Peyer's patch (tissue), 4 donors: ENCODE data around the gene OR5K1. TPM values are rescaled to one million over a fixed set of nuclear protein-coding genes. Genes with fewer than 3 reads are reported as not detected.

ENCODE experiments used
- DNase-seq, 3 donors: peaks; one replicate each; pipeline ENCODE4 v3.0.0-alpha.2; 2017 to 2019
- H3K27ac ChIP-seq, 4 donors: fragments of 200-600 bp; sonication (generic); one replicate each; pipeline ENCODE4 v1.5.1; 2016 to 2019
- H3K27me3 ChIP-seq, 2 donors: fragments of 200-600 bp; sonication (generic); one replicate each; pipeline ENCODE4 v1.5.1; 2019
- H3K36me3 ChIP-seq, 3 donors: fragments of 200-600 bp; sonication (generic); one replicate each; pipeline ENCODE4 v1.5.1; 2016 to 2019
- H3K4me1 ChIP-seq, 4 donors: fragments of 200-600 bp; sonication (generic); one replicate each; pipeline ENCODE4 v1.5.1; 2016 to 2019
- H3K4me3 ChIP-seq, 4 donors: fragments of 200-600 bp; sonication (generic); 1 replicate in 3 of 4; 2 replicates in 1 of 4; pipeline ENCODE4 v1.5.1; 2016 to 2019; ENCODE audit warnings: mild to moderate bottlenecking in 1 of 4
- H3K9me3 ChIP-seq, 4 donors: fragments of 200-600 bp; sonication (generic); one replicate each; pipeline ENCODE4 v1.5.1; 2016 to 2019; ENCODE audit warnings: mild to moderate bottlenecking in 1 of 4
- POLR2A ChIP-seq, 2 donors: fragments of 450-650 bp; IDR thresholded peaks; one replicate each; pipeline ENCODE4 v1.5.1; 2017; ENCODE audit warnings: antibody characterized with exemption in 2 of 2, mild to moderate bottlenecking in 2 of 2, moderate library complexity in 2 of 2
- total RNA-seq, 4 donors: library from RNA; depleted of rRNA; stranded (reverse); fragments of >200 nt; gene quantifications; one replicate each; pipeline ENCODE4 v1.1.0, GENCODE V29; 2016
- TF ChIP-seq, protein P1 (sequence below), 6 experiments: fragments of 450-650 bp in 4 of 6; fragments of 200-600 bp in 2 of 6; sonication (generic) in 1 of 6; IDR thresholded peaks; one replicate each; pipeline ENCODE4 v1.5.1; 2017 to 2019; ENCODE audit warnings: antibody characterized with exemption in 6 of 6, mild to moderate bottlenecking in 3 of 6, moderate library complexity in 1 of 6

Gene OR5K1
- total RNA-seq, 4 donors from 2014 or later: not detected

DNA sequence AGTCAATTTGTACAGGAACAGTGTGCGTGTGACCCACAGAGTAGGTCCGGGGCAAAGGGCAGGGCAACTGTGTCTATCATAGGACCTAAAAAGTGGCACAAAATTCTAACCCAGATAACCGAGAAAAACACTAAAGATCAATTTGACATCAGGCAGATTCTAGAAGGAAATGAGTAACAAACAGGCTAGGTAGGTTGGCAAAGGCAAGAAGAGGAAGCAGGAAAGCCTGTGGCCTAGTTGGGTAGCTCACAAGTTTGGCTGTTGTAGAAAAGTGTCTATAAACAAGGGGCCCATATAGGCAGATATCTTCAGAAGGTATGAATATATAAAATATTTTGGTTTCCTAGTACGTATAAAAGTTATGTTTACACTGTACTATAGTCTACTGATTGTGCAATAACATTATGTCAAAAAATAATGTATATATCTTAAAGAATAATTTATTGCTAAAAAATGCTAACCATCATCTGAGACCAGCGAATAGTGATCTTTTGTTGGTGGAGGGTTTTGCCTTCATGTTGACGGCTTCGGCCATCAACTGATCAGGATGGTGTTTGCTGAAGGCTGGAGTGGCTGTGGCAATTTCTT, 13.3 kb upstream of the OR5K1 start:
- H3K36me3 ChIP-seq: no peaks in the 10 kb centered on the region
- H3K4me3 ChIP-seq: no peak overlapping the region
- no peak for DNase-seq
- H3K4me1 ChIP-seq: no peaks in the 10 kb centered on the region
- TF ChIP-seq POLR2A (IDR thresholded peaks at IDR 0.05): no peak
- TF ChIP-seq, protein P1, sequence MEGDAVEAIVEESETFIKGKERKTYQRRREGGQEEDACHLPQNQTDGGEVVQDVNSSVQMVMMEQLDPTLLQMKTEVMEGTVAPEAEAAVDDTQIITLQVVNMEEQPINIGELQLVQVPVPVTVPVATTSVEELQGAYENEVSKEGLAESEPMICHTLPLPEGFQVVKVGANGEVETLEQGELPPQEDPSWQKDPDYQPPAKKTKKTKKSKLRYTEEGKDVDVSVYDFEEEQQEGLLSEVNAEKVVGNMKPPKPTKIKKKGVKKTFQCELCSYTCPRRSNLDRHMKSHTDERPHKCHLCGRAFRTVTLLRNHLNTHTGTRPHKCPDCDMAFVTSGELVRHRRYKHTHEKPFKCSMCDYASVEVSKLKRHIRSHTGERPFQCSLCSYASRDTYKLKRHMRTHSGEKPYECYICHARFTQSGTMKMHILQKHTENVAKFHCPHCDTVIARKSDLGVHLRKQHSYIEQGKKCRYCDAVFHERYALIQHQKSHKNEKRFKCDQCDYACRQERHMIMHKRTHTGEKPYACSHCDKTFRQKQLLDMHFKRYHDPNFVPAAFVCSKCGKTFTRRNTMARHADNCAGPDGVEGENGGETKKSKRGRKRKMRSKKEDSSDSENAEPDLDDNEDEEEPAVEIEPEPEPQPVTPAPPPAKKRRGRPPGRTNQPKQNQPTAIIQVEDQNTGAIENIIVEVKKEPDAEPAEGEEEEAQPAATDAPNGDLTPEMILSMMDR (IDR thresholded peaks at IDR 0.05): no peak
- no peaks in the 10 kb centered on the region for H3K9me3 ChIP-seq
- no peaks in the 10 kb centered on the region for H3K27me3 ChIP-seq
- H3K27ac ChIP-seq: no peak overlapping the region

DNA sequence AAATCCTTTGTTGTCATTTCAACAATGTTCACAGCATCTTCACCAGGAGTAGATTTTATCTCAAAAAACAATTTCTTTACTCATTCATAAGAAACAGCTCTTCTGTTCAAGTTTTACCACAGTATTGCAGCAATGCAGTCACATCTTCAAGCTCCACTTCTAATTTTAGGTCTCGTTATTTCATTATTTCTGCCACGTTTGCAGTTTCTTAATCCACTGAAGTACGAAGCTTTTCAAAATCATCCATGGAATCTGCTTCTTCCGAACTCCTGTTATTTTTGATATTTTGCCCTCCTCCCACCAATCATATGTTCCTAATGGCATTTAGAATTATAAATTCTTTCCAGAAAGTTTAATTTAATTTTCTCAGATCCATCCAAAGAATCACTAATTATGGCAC, 12.6 kb upstream of the OR5K1 start:
- Histone ChIP-seq H3K36me3 (no peaks in the 10 kb centered on the region), H3K9me3 (no peaks in the 10 kb centered on the region), H3K4me1 (no peaks in the 10 kb centered on the region), H3K4me3 (no peak overlapping the region), H3K27ac (no peak overlapping the region), H3K27me3 (no peaks in the 10 kb centered on the region)
- TF ChIP-seq POLR2A (IDR thresholded peaks at IDR 0.05): no peak
- TF ChIP-seq, protein P1 (IDR thresholded peaks at IDR 0.05): no peak
- DNase-seq: no peak

- H3K27me3 ChIP-seq: no peaks in the 10 kb centered on the region
- TF ChIP-seq, protein P1 (IDR thresholded peaks at IDR 0.05): no peak
- no peak for TF ChIP-seq POLR2A (IDR thresholded peaks at IDR 0.05)
- DNase-seq: no peak
- no peak overlapping the region for H3K4me3 ChIP-seq
- no peaks in the 10 kb centered on the region for H3K9me3 ChIP-seq
- H3K36me3 ChIP-seq: no peaks in the 10 kb centered on the region
- no peaks in the 10 kb centered on the region for H3K4me1 ChIP-seq
- H3K27ac ChIP-seq: no peak overlapping the region
These were observed 9.2 kb upstream of the OR5K1 start for GRCh38 chr3:98453827-98454226.

GRCh38 chr3:98454929-98455328, 8.1 kb upstream of the OR5K1 start:
- no peak overlapping the region for H3K4me3 ChIP-seq
- H3K9me3 ChIP-seq: no peaks in the 10 kb centered on the region
- no peaks in the 10 kb centered on the region for H3K4me1 ChIP-seq
- DNase-seq: no peak
- no peak overlapping the region for H3K27ac ChIP-seq
- no peak for TF ChIP-seq POLR2A (IDR thresholded peaks at IDR 0.05)
- TF ChIP-seq, protein P1 (IDR thresholded peaks at IDR 0.05): no peak
- no peaks in the 10 kb centered on the region for H3K36me3 ChIP-seq
- no peaks in the 10 kb centered on the region for H3K27me3 ChIP-seq

DNA sequence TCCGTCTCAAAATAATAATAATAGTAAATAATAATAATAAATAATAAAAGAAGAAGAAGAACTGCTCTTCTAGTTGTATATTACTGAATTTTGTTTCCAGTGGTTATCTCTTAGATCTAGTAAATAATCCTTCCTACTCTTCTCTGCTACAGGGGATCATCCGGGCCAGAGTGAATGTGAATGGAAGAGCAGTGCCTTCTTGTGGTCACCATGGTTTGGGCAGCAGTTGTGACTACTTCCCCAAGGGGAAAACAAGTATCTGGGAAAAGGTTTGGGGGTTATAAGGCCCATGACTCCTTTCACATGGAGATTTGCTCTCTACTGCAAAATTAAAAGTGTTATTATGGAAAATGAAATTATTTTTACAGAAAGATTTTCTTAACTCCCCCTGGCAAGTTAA, 5.5 kb upstream of the OR5K1 start:
- TF ChIP-seq POLR2A (IDR thresholded peaks at IDR 0.05): no peak
- TF ChIP-seq, protein P1 (IDR thresholded peaks at IDR 0.05): no peak
- DNase-seq: no peak
- Histone ChIP-seq H3K27me3 (no peaks in the 10 kb centered on the region), H3K9me3 (no peaks in the 10 kb centered on the region), H3K36me3 (no peaks in the 10 kb centered on the region), H3K27ac (no peak overlapping the region), H3K4me3 (no peak overlapping the region), H3K4me1 (no peaks in the 10 kb centered on the region)

- TF ChIP-seq, protein P1 (IDR thresholded peaks at IDR 0.05): no peak
- TF ChIP-seq POLR2A (IDR thresholded peaks at IDR 0.05): no peak
- no peaks in the 10 kb centered on the region for H3K4me1 ChIP-seq
- no peak overlapping the region for H3K27ac ChIP-seq
- H3K36me3 ChIP-seq: no peaks in the 10 kb centered on the region
- H3K9me3 ChIP-seq: no peaks in the 10 kb centered on the region
- H3K27me3 ChIP-seq: no peaks in the 10 kb centered on the region
- H3K4me3 ChIP-seq: no peak overlapping the region
- DNase-seq: no peak
These were observed 2.8 kb upstream of the OR5K1 start for GRCh38 chr3:98460220-98460619.
